Ovary (tissue), 3 donors: ENCODE results near the gene DNAJB2.

Source experiments
- EP300 ChIP-seq: sonication (generic); formaldehyde crosslinking; IDR thresholded peaks from one replicate; pipeline ENCODE4 v1.6.1; 2017; ENCODE audit warnings: antibody characterized with exemption
- POLR2A ChIP-seq: fragments of 450-650 bp; IDR thresholded peaks from one replicate; pipeline ENCODE4 v1.6.1; 2017; ENCODE audit warnings: antibody characterized with exemption, mild to moderate bottlenecking, moderate library complexity
- TF ChIP-seq, protein P1 (sequence below), 3 donors: fragments of 450-650 bp in 2 of 3; fragments of 200-600 bp in 1 of 3; IDR thresholded peaks; one replicate each; pipeline versions ENCODE4 v1.5.1 to v1.8.0; 2016 to 2022; ENCODE audit warnings: antibody characterized with exemption in 3 of 3, mild to moderate bottlenecking in 1 of 3
- donor health status: DM: no; HTN: no; CAD: no.

DNA sequence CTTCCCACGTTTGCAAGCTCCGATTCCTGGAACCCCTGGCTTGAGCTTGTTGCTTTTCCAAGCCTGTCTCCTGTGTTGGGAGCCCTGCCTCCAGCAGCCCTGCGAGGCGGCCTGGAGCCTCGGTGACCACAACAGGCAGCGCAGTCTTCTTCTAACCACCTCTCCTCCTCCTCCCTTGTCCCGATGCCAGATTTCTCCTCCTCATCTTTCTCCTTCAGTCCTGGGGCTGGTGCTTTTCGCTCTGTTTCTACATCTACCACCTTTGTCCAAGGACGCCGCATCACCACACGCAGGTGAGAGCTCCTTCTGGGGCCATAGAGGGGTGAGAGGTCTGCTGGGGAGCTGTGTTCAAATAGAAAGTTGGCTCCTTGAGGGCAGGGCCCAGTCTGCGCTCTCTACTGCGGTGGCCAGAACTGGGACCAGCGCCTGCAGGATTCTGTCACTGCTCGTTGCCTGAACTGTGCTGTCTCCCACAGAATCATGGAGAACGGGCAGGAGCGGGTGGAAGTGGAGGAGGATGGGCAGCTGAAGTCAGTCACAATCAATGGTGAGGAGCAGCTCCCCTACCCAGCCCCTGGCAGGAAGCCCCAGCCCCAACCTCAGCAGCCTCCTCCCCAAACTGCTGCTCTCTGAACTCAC lies 3.9 kb downstream of the DNAJB2 start:
- TF ChIP-seq POLR2A, result no peak
- TF ChIP-seq, protein P1, sequence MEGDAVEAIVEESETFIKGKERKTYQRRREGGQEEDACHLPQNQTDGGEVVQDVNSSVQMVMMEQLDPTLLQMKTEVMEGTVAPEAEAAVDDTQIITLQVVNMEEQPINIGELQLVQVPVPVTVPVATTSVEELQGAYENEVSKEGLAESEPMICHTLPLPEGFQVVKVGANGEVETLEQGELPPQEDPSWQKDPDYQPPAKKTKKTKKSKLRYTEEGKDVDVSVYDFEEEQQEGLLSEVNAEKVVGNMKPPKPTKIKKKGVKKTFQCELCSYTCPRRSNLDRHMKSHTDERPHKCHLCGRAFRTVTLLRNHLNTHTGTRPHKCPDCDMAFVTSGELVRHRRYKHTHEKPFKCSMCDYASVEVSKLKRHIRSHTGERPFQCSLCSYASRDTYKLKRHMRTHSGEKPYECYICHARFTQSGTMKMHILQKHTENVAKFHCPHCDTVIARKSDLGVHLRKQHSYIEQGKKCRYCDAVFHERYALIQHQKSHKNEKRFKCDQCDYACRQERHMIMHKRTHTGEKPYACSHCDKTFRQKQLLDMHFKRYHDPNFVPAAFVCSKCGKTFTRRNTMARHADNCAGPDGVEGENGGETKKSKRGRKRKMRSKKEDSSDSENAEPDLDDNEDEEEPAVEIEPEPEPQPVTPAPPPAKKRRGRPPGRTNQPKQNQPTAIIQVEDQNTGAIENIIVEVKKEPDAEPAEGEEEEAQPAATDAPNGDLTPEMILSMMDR (IDR thresholded peaks at IDR 0.05), result no peak
- no peak for TF ChIP-seq EP300
